Right lobe of liver (tissue), 4 donors: Measurements from ENCODE around the gene HLA-DMB.

ENCODE experiments used
- POLR2A ChIP-seq: fragments of 450-650 bp; IDR thresholded peaks from one replicate; pipeline ENCODE4 v1.6.1; 2017; ENCODE audit warnings: antibody characterized with exemption, mild to moderate bottlenecking
- TF ChIP-seq, protein P1 (sequence below), 4 donors: fragments of 200-600 bp in 3 of 4; fragments of 450-650 bp in 1 of 4; IDR thresholded peaks; one replicate each; pipeline versions ENCODE4 v1.5.1 to v1.8.0; 2016 to 2022; ENCODE audit warnings: antibody characterized with exemption in 4 of 4, mild to moderate bottlenecking in 2 of 4
- donor health status: DM: no; HTN: no; CAD: no.
- donor health status: DM: no; HTN: no; CAD: no.
- donor health status: DM: no; HTN: yes; CAD: no.

DNA sequence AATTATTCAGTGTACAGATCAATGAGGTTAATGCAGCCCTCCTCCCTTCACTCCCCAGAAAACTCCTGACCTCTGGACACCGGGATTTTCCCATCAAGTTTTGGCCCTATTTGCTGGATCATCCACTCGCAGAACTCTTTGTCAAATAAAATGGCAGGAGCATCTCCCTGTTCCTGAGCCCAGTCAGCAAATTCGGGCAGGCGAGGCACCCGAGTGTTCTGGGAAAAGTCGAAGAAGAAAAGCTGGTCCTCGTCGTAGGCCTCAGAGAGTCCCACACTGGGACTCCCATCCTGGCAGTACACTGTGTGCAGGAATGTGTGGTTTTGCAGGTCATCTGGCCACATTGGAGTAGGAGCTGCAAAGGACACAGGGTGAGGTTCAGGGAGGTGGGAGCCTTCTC, 9.6 kb upstream of the HLA-DMB start:
- TF ChIP-seq, protein P1, sequence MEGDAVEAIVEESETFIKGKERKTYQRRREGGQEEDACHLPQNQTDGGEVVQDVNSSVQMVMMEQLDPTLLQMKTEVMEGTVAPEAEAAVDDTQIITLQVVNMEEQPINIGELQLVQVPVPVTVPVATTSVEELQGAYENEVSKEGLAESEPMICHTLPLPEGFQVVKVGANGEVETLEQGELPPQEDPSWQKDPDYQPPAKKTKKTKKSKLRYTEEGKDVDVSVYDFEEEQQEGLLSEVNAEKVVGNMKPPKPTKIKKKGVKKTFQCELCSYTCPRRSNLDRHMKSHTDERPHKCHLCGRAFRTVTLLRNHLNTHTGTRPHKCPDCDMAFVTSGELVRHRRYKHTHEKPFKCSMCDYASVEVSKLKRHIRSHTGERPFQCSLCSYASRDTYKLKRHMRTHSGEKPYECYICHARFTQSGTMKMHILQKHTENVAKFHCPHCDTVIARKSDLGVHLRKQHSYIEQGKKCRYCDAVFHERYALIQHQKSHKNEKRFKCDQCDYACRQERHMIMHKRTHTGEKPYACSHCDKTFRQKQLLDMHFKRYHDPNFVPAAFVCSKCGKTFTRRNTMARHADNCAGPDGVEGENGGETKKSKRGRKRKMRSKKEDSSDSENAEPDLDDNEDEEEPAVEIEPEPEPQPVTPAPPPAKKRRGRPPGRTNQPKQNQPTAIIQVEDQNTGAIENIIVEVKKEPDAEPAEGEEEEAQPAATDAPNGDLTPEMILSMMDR (IDR thresholded peaks at IDR 0.05): no peak
- no peak for TF ChIP-seq POLR2A
